Ramos (cell line): ENCODE results near the gene HLA-DPA1.
"Not testable (repeated sequence)": the region's sequence is repeated elsewhere in the genome, so short reads cannot be mapped to it uniquely, and the experiment has no call there.

Experiments
- in situ Hi-C: fragments of 300-500 bp; cut with MboI; formaldehyde crosslinking; loops from one replicate; pipeline ENCODE4 v1.14.3; 2022; ENCODE audit warnings: low sequenced_read_pairs; ENCODE audit not compliant: unreplicated experiment

The HLA-DPA1 gene

DNA sequence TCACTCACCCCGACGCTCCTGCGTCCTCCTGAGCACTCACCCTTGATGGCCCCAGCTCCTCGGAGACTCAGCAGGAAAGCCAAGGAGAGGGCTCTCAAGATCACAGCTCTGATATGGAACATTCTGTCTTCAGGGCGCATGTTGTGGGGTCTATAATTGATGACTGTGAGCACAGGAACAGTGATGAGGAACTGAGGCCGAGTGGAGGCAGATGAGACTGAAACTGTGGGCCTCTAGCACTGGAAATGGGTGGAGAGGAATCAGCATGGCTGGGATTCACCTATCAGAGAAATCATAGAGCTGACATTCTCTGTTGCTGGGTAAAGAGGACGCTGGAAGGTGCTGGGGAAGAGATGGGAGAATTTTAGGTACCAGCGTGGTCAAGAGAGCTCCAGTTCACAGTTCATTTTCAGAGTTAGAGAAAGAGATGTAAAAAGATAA lies at the start of gene HLA-DPA1:
Gene HLA-DPA1, minus strand, starts transcription at position 219 of the 441 bp plus-strand sequence.
- in situ Hi-C loops = no loop called here

DNA sequence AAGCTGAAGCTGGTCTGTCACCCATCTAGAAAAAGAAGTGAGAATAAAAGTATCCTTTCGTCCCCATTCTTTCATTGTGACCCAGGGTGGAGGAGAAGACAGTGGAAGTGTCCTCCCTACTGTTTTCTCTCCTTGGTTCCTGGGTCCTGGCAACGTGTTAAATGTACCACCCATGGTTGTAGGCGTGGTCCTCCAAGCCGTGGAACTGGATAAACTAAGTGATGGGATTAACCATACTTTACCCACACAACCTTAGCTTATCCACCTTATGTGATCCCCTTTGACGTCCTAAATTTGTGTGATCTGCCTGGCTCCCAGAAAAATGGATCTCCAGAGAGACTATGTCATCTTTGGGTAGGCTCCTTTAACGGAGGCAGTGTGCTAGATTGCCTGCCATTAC lies 49.7 kb upstream of the HLA-DPA1 start:
- in situ Hi-C loops = no loop called here

DNA sequence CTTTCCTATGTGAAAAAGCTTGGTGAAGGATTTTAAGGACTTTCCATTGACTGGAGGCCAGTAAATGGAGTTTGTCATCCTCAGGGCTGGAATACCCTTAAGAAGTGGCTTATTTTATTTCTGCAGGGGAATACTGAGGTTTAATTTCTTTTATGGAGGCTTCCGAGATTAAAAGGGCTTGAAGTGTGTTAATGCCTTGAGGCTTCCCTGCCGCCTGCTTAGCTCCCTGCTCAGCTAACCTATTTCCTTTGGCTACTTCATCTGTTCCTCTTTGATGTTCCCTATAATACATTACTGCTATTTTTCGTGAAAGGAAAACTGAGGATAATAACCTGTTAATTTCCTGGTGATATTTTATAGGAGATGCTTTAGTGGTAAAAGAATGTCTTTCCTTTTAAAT lies 46.6 kb upstream of the HLA-DPA1 start:
- in situ Hi-C loops = no loop called here

DNA sequence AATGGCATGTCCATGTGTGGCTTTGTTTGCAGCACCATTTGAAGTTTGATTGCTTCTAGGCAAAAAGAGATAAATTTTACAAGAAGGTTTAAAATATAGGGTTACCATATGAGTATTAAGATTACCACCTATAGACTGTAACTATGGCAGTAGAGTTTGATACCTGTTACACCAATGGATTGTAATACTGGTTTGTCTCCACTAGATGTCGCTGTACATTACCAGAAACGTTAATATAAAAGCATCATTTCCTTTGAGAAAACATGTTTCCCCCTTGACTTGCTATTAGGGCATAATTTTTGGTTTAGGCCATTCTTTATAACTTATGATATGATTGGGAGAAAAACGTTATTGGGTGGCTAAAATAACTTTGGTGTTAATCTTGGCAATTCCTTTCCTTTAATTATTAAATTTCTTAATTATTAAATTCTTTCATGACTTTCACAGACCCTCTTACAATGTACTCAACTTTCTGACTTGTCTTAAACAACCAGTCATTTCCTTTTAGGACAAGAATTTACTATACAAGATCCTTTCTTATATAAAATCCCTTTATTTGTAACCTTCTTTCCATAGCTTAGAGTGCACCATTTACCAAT lies 45.2 kb upstream of the HLA-DPA1 start:
- in situ Hi-C loops = loop anchor here (10.0 kb wide), 1 partner anchor 126 kb away; no protein-coding TSS in a partner anchor

DNA sequence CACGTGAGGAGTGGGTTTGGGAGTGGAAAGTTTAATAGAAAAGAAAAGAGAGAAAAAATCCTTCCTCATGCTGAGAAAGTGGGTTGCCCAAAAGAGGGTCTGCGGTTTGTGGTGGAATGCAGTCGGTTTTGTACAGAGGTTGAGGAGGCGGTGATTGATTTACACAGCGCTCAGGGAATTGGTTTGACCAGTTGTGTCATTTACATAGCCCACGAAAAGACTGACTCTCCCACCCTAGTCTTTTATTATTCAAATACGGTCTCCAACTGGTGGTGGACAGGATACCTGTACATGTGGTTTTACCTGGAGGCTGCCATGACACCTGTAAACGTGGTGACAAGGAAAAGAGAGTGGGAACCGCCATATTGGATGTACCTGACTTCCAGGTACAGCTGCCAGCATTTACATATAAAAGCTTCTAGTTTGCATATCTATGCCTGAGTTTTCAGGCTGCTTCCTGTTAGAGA lies 44.4 kb upstream of the HLA-DPA1 start:
- in situ Hi-C loops = loop anchor here (10.0 kb wide), 1 partner anchor 127 kb away; no protein-coding TSS in a partner anchor

DNA sequence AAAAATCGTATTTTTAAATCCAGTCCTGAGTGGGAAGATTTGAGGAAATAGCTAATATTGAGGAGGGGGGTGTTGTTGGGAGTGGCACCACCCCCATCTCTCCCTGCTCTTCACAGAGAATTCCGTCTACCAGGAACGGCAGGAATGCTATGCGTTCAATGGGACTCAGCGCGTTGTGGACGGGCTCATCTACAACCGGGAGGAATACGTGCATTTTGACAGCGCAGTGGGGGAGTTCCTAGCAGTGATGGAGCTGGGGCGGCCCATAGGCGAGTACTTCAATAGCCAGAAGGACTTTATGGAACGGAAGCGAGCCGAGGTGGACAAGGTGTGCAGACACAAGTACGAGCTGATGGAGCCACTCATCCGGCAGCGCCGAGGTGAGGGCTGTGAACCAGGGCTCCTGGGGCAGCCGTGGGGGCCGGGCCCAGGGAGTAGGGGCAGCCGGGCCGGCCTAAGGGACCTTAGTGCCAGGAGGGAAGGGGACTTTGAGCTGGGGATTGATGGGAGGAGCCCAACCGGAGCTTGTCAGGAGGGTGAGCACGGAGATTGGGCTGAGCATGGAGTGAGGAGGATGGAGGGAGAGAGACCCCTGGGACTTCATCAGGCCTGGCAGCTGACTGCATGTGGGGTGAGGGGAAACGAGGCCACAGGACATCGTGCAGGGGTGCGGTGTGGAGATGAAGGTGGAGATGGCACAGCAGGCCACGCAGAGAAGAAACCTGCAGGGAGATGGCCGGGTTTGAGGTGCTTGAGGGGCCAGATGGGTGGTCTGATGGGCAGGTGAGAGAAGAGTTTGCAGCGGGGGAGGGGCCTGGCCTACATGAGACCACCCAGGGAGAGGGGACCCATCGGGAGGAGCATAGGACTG lies 43.6 kb upstream of the HLA-DPA1 start:
- in situ Hi-C loops = loop anchor here (10.0 kb wide), 1 partner anchor 128 kb away; no protein-coding TSS in a partner anchor

DNA sequence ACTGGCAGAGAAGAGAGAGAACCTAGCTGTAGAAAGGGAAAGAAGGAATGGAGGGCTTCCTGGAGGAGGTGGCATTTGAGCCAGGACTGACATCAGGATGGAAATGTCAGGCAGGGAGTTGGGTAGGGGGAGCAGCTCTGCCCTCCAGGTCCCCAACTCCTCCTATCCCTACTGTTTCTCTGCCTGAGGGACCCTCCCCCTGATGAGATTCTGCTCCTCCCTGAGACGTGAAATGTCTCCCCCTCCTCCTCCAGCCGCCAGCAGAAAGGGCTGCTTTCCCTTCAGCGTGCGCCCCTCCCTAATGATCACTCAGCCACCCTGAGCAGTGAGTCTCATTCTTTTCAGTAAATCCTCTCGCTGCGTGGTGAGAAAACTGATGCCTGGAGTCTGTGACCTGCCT lies 43.0 kb upstream of the HLA-DPA1 start:
- in situ Hi-C loops = loop anchor here (10.0 kb wide), 1 partner anchor 128 kb away; no protein-coding TSS in a partner anchor

DNA sequence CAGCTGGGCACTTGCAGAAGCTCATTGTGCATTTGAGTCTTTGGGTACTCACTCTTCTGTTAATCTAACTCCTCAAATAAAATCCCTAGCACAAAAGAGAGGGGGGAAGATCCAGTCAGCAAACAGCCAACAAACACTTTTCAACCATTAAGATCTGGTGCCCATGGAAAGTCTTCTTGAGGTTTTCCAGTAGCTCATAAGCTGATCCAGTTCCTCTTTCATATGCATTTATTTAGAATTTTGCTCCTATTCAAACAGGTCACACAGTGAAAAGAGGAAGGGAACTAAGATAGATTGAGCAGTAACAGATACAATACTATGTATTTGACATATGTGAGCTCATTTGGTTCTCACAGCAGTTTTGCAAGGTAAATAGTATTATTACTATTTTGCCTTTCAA lies 41.0 kb upstream of the HLA-DPA1 start:
- in situ Hi-C loops = loop anchor here (10.0 kb wide), 1 partner anchor 130 kb away; no protein-coding TSS in a partner anchor

DNA sequence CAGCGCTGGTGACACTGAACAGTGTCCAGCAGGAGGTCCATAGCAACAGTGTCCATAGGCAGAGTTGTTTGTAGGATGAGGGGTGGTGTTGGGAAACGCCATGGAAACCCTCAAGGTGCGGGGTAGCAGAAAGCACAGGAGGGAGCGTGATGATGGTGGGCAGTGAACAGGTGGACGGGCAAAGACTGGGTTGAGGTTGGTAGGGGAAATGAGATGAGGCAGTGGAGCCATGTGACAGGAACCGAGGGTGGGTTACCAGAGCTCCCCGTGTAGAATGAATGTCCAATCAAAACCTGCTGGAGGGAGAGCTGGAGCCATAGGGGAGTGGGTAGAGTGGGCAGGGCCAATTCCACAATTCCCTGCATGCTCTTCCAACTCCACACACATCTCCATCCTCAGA lies 40.3 kb upstream of the HLA-DPA1 start:
- in situ Hi-C loops = loop anchor here (10.0 kb wide), 1 partner anchor 131 kb away; no protein-coding TSS in a partner anchor

DNA sequence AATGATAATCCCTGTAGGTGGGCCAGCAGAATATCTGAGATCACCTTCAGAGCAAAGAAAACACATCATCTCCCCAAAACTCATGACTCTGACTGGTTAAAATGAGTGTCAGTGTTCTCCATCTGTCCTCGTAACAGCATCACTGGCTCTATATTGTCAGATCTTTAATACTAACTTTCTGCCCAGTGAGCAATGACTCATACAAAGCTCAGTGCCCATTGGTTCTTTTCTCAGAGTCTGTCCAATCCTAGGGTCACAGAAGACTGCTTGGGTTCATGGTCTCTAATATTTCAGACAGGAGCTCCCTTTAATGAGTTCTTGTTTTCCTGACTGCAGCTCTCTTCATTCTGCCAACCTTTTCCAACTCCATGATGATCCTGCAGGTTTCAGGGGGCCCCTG lies 38.7 kb upstream of the HLA-DPA1 start:
- in situ Hi-C loops = loop anchor here (10.0 kb wide), 1 partner anchor 133 kb away; no protein-coding TSS in a partner anchor

DNA sequence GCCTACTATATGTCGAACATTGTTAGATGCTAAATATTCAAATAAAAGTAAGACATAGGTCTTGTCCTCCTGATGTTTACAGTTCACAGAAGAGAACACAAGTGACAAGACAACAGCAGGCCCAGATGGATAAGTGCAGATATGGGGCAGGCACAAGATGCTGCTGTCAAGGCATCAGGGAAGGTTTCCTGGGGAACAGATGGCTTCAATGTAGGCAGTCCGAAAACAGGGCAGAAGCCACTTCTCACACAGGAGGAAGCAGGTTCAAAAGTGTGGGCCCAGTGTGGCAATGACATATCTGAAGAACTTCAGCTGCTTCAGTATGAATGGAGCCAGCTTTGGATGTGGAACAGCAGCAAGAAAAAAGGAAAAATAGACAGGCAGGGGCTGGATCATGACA lies 34.9 kb upstream of the HLA-DPA1 start:
- in situ Hi-C loops = no loop called here

DNA sequence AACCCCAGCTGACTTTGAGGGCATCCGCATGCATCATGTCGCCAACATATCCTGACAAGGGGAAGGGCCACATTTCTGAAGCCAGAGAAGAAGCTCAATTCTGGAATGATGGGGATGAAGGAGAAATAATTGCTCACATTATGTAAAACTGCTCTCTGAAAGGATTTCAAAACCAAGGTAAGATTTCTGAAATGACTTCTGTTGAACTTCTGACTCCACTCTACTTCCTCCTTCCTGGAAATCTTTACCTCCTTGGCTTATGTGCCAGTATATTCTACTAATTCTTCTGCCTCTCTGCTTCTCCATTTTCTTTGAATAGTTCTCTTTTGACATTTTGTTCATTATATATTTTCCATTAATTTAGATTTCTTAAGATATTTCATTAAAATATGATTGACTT lies 34.2 kb upstream of the HLA-DPA1 start:
- in situ Hi-C loops = no loop called here

DNA sequence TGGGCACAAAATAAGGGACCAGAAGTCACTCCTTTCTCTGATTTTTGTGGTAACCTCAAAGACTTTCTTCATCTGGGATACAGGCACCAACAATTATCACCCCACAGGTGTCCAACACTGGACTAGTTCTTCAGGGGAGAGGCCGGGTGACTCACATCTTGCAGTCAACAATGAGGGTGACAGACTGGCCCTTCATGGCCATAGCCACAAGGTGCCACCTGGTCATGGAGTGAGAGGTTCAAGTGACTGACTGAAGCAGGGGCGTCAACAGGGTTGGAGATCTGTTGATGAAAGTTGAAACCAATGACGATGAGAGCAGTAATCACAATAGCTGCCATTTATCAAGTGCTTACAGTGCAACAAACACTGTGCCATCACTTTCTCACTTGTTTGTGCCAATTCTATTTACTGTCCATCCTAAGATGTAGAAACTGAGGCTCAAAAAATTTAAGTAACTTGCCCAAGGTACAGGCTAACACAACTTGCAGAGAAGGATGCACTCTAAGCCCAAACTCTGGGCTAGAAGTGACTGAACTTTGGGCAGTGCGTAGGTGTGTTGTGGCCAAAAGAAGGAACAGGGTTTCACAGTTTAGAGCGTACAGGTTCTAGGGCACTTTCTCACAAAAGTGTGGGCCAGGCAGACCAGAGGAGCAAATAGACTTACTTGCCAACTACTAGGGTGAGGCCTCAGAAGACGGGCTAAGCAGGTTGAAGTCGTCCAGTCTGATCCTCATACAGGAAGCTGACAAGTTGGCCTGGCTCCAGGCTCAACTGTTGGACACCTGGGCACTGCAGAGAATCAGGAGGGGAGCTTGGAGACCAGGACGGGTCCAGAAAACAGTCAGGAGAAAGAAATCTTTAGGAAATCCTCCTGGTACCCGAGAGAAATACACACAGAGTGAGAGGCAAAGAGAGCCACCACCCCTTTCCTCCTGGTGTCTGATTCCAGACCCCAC lies 32.7 kb upstream of the HLA-DPA1 start:
- in situ Hi-C loops = no loop called here

DNA sequence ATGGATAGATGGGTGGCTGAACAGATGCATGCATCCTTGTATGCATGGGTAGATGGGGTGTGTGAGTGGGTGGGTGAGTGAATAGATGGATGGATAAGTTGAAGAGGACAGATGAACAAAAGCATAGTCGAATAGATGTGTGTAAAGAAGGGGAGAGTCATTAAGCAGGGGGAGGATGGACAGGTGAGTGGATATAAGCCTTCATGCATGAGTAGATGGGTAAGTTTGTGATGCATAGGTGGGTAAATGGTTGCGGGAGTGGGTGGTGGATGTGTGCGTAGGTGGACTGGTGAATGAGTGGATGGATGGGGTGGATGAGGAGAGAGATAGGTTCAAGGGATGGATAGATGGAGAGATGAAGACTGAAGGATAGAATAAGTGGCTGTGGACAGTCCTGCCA lies 31.9 kb upstream of the HLA-DPA1 start:
- in situ Hi-C loops = no loop called here

DNA sequence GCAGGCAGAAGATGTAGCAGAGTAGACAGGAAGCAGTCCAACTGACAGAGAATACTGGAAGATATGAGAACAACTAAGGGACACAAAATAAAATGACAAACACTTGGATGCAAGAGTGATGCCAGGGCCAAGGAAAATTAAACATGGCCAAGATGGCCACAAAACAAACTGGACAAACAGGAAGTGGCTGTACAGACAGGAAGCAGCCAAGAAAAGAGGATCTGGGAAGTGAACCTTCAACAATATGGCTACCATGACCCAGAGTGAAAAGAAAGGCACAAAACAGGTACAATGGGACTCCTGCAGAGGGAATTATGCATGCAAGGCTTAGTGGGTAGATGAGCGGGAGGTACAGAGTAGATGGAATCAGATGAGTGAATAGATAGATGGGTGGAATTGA lies 31.4 kb upstream of the HLA-DPA1 start:
- in situ Hi-C loops = no loop called here

DNA sequence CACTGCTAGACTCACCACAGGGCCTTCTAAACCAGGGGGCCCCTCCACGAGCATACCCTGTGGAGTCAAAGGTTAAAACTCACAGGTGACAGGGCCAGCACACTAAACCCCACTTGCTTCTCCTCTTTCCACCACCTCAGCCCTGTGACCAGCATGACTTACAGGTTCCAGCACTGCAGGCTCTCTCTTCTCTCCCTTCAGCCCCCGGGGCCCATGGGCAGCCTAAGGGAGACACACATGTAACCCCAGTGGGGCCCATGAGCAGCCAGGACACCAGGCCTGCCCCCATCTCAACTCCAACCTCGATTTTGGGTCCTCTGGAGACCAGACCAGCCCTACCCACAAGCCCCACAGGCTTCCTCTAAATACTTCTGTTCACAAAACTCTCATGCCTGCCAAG lies 30.3 kb upstream of the HLA-DPA1 start:
- in situ Hi-C loops = no loop called here

DNA sequence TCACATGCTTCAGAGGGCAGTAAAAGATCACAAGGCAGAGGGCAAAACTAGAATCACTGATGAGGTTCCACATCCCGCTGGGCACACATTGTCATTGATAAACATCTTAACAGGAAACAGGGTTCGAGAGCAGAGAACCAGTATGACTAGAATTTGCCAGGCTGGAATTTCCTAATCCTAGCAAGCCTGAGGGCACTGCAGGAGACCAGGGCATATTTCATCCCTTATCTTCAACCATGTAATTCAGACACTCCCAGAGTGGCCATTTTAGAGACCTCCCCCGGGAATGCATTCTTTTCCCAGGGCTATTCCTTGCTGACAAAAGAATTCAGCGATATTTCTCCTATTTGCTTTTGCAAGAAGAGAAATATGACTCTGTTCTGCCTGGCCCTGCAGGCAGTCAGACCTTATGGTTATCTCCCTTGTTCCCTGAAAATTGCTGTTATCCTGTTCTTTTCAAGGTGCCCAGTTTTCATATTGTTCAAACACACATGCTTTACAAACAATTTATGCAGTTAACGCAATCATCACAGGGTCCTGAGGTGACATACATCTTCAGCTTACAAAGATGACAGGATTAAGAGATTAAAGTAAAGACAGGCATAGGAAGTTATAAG lies 27.8 kb upstream of the HLA-DPA1 start:
- in situ Hi-C loops = not testable (repeated sequence)

DNA sequence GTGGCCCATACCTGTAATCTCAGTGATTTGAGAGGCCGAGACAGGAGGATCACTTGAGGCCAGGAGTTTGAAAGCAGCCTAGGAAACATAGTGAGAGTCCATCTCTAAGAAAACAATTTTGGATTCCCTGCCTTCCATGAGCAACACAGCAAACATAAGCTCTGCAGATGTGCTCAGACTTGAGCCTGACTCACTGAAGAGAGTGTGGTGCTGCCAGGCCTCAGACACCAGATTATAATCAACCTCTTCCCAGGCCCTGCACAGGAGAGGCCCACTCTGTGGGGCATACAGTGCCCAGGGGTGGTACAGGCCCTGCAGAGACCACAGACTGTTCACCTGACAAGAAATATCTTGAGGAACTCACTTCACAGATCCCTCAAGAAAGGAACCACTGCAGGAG lies 22.2 kb upstream of the HLA-DPA1 start:
- in situ Hi-C loops = no loop called here

DNA sequence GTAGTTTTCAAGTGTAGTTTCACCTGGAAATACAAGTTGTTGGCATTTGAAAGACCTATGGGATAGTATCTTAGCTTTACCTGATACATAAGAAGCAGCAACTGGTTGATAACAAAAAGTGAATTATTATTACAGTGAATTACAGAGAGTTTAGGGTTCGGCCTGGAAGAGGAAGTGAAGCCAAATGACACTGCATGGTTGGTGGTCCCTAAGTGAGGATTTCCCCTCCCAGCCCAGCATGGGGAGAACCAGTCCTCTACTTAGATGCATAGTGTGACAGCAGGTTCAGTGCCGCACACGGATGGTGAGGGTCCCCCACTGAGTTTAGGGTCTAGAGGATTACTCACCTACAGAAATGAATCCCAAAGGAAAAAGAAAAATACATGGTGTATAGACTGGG lies 20.4 kb upstream of the HLA-DPA1 start:
- in situ Hi-C loops = no loop called here

DNA sequence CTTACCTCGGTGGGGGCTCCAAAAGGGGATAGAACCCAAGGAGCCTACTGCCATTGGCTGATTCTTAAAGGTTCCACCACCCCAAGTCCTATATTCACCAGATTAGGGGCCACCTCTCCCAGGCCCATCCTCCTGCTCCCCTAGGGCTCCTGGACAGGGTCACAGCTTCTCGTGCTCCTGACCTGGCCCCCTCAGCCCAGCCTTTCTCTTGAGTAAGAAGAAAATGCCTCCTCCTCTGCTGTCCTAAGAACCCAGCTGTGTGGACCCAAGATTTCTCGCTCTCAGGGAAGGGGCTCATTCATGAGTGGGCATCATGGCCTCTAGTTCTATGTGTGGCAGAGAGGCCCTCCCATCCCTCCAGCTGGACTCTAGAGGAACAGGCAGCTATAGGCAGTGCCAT lies 18.9 kb upstream of the HLA-DPA1 start:
- in situ Hi-C loops = no loop called here
